Endometrium (tissue), 2 donors: Measurements from ENCODE around the gene TNK2.
"Not testable (repeated sequence)": the region's sequence is repeated elsewhere in the genome, so short reads cannot be mapped to it uniquely, and the experiment has no call there.

ENCODE experiments used
- FAIRE-seq: peaks from 2 replicates; lab custom pipeline; 2012; peaks lifted over from hg19 to GRCh38; lab: Jason Lieb, UNC
- donor health status: control.
- donor health status: control.

TNK2 gene

DNA sequence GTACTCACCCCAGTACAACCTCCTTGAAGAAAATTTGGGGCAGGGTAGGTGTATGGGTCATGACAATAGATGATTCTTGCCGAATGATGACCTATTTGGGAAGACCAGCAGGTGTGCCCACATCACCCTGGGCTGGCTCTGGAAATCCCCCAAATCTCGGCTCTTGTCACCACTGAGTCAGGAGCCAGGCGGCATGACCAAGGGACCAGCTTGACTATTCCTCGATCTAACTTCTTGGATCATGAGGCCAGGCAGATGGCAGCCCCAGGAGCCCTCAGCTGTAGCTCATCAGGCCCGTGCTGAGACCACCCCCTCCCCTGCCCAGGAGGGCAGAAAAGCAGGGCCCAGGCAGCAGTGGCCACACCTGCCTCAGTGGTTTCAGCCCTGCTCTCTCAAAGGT lies 87.5 kb downstream of the TNK2 start:
- no peak for FAIRE-seq

DNA sequence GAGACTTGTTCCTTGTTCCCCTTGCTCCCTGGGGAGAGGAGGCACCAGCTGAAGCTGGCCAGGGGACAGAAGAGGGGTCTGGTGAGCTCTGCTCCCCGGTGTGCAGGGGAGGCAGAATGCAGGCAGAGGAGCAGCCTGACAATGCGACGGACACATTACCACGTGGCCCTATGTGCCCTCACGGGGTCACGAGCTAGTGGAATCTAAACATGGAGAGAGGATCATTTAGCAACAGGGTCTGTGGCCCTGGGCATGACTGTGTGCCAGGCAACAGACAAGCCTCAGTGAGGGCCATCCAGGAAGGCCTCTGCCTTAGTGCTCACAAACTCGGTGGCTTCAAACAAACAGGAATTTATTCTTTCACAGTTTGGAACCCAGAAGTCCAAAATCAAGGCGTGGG lies 88.2 kb downstream of the TNK2 start:
- FAIRE-seq, result no peak

DNA sequence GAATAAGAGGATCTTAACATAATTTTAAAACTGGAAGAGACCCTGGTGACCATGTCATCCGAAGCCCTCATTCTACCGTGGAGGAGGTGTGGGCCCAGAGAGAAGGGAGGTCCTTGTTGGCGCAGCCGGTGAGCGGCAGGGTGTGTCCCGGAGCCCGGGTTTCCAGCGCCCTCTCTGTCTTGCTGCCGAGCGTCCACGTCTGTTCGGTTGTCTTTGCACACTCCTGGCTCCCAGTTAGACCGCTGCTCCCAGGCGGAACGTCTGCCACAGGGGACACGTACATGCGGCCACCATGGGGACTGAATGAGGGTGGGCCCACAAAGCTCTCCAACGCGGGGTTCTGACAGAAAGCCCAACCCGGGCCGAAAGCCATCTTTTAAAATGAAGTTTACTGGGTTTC lies 90.0 kb downstream of the TNK2 start:
- no peak for FAIRE-seq

DNA sequence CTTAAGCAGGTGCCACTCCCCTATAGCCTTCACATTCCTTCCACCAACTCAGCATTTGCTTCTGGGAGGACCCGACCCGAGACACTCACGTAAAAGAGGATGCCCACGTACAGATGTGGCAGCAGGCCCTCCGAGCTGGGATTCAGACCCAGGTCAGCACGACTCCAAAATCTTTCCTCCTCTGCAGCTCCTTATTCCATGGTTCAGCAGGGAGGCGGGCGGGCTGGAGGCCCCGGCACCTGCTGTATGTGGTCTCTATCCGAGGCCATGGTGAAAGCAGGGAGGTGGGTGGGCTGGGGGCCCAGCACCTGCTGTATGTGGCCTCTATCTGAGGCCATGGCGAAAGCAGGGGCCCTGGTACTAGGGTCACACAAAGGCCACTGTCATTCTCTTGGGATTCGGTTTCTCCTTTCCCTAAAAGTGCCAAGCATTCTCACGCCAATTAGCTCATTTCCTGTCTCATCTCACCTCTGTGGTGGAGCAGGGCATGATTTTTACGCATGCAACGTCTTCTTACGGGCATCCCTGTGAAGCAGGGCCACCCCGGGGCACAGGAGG lies 90.7 kb downstream of the TNK2 start:
- FAIRE-seq, result no peak

DNA sequence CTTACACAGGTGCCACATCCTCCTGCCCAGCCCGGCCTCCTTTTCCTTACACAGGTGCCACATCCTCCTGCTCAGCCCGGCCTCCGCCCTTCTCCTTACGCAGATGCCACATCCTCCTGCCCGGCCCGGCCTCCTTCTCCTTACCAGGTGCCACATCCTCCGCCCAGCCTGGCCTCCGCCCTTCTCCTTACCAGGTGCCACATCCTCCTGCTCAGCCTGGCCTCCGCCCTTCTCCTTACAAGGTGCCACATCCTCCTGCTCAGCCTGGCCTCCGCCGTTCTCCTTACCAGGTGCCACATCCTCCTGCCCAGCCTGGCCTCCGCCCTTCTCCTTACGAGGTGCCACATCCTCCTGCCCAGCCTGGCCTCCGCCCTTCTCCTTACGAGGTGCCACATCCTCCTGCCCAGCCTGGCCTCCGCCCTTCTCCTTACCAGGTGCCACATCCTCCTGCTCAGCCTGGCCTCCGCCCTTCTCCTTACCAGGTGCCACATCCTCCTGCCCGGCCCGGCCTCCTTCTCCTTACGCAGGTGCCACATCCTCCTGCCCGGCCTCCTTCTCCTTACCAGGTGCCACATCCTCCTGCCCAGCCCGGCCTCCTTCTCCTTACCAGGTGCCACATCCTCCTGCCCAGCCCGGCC lies 92.0 kb downstream of the TNK2 start:
- FAIRE-seq, result not testable (repeated sequence)

DNA sequence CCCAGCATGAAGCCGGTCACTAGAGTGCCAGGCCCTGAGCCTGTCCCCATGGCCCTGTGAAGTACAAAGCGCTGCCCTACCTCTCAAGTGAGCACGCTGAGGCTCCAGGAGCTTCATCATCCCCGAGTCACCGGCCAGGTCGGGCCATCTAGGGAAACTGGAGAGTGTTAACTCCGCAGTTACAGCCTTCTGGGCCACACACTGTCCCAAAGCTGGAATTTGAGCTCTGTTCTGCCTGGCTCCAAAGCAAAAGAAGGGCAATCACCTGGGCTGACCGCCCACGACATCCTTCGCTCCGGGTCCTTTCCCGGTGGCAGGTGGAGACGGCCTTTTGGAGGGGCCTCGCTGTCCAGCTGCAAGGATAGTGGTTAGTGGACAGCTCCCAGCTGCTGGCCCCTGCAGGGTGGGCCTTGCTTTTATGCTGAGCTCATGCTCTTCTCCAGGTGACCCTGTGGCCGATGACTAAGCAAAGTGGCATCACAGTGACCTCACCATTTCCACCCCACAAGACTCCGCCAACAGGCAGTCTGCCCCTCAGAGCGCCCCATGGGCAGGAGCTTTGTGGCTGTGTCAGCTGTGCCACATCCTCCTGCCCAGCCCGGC lies 93.1 kb downstream of the TNK2 start:
- no peak for FAIRE-seq

DNA sequence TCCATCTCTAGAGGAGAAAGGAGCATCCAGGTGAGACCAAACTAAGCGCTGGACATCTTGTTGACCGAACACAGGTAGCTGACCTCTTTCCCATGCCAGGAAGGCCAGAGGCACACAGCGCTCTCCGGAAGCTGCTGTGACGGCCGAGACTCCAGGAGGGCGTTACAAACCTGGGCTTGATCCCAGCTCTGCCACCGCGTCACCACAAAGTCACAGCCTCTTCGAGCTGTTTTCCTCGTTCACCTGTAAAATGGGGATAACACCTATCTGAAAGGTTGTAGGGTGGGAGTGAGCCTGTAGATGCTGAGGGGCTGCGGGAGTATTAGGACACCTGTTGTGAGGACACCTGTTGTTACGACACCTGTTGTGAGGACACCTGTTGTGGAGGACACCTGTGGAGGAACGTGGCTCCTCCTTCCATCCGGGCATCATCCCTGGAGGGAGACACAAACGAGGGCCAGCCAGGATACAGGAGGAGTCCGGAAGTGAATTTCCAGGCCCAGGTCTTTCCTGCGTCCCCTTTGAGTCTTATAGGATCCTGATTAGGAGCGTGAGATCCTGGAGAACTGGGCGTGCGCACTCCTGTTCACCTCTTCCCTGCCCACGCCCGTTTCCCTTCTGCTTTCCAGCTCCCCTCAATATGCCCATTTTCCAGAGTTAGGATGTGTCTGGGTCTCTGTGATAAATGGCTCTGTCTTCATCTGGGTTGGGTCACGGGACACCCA lies 94.3 kb downstream of the TNK2 start:
- no peak for FAIRE-seq
